Measurements from ENCODE around the gene CDRT15. TPM values are rescaled to one million over a fixed set of nuclear protein-coding genes. Genes with fewer than 3 reads are reported as not detected.

Gene CDRT15
- total and polyA plus RNA-seq, 2 experiments from 2014 or later = 0.40 TPM; not detected in 1

DNA sequence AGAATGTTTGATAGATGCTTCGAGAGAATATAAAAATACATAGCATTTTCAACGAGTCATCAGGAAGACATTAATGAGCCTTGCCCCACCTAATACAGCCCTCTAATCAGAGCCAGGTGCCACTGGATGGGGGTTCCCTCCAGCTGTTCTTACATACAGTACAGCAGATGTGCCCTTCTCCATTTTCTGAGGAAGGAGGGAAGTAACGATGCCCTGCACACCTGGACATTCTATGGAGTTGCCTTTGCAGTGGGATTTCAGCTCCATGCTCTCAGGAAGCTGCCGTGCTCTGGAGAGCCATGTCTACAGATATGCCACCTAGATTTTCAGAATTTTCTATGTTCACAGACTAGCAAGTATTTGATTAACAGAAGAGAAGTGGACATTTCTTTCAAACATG is 36.3 kb downstream of the CDRT15 start:
- peaks cover 3% of the 10 kb centered on the region; the same call in 1 of the 3 replicates for H3K36me3 Mint-ChIP-seq (ENCODE audit: low read depth)
- Histone ChIP-seq H3K4me2 (no peak overlapping the region), H2AFZ (no peak overlapping the region), H3K4me3 (no peak overlapping the region), H3F3A (replicated peaks; ENCODE audit: low read depth) (no peaks in the 10 kb centered on the region), H3K4me1 (ENCODE audit: insufficient read depth) (0 out of 2 replicates have a peak, but pooled peaks cover 10% of the 10 kb centered on the region), H3K9me2 (ENCODE audit: insufficient read depth) (no peaks in the 10 kb centered on the region), H3K79me2 (replicated peaks; ENCODE audit: insufficient read depth) (no peaks in the 10 kb centered on the region), H3K27ac (ENCODE audit: low read depth) (no peak overlapping the region), H3K36me3 (ENCODE audit: insufficient read depth) (no peaks in the 10 kb centered on the region), H3K27me3 (ENCODE audit: insufficient read depth) (no peaks in the 10 kb centered on the region), H4K20me1 (replicated peaks; ENCODE audit: insufficient read depth) (no peaks in the 10 kb centered on the region)
- H3K27me3 Mint-ChIP-seq (ENCODE audit: insufficient read depth, low read depth, poor library complexity) = no peaks in the 10 kb centered on the region
- ATAC-seq (no peak), DNase-seq (ENCODE audit: low spot score) (no peak)
- H3K4me1 Mint-ChIP-seq = peaks cover 21% of the 10 kb centered on the region
- H3K27ac Mint-ChIP-seq = no peak overlapping the region
- no peak overlapping the region for H3K4me3 Mint-ChIP-seq
- no peaks in the 10 kb centered on the region for H3K9me3 Mint-ChIP-seq
- no peak for TF ChIP-seq EZH2phosphoT487 (IDR thresholded peaks at IDR 0.05; ENCODE audit: unreplicated experiment)
- no peak for TF ChIP-seq JUNB (IDR thresholded peaks at IDR 0.05; ENCODE audit: unreplicated experiment)
- TF ChIP-seq, protein P1, sequence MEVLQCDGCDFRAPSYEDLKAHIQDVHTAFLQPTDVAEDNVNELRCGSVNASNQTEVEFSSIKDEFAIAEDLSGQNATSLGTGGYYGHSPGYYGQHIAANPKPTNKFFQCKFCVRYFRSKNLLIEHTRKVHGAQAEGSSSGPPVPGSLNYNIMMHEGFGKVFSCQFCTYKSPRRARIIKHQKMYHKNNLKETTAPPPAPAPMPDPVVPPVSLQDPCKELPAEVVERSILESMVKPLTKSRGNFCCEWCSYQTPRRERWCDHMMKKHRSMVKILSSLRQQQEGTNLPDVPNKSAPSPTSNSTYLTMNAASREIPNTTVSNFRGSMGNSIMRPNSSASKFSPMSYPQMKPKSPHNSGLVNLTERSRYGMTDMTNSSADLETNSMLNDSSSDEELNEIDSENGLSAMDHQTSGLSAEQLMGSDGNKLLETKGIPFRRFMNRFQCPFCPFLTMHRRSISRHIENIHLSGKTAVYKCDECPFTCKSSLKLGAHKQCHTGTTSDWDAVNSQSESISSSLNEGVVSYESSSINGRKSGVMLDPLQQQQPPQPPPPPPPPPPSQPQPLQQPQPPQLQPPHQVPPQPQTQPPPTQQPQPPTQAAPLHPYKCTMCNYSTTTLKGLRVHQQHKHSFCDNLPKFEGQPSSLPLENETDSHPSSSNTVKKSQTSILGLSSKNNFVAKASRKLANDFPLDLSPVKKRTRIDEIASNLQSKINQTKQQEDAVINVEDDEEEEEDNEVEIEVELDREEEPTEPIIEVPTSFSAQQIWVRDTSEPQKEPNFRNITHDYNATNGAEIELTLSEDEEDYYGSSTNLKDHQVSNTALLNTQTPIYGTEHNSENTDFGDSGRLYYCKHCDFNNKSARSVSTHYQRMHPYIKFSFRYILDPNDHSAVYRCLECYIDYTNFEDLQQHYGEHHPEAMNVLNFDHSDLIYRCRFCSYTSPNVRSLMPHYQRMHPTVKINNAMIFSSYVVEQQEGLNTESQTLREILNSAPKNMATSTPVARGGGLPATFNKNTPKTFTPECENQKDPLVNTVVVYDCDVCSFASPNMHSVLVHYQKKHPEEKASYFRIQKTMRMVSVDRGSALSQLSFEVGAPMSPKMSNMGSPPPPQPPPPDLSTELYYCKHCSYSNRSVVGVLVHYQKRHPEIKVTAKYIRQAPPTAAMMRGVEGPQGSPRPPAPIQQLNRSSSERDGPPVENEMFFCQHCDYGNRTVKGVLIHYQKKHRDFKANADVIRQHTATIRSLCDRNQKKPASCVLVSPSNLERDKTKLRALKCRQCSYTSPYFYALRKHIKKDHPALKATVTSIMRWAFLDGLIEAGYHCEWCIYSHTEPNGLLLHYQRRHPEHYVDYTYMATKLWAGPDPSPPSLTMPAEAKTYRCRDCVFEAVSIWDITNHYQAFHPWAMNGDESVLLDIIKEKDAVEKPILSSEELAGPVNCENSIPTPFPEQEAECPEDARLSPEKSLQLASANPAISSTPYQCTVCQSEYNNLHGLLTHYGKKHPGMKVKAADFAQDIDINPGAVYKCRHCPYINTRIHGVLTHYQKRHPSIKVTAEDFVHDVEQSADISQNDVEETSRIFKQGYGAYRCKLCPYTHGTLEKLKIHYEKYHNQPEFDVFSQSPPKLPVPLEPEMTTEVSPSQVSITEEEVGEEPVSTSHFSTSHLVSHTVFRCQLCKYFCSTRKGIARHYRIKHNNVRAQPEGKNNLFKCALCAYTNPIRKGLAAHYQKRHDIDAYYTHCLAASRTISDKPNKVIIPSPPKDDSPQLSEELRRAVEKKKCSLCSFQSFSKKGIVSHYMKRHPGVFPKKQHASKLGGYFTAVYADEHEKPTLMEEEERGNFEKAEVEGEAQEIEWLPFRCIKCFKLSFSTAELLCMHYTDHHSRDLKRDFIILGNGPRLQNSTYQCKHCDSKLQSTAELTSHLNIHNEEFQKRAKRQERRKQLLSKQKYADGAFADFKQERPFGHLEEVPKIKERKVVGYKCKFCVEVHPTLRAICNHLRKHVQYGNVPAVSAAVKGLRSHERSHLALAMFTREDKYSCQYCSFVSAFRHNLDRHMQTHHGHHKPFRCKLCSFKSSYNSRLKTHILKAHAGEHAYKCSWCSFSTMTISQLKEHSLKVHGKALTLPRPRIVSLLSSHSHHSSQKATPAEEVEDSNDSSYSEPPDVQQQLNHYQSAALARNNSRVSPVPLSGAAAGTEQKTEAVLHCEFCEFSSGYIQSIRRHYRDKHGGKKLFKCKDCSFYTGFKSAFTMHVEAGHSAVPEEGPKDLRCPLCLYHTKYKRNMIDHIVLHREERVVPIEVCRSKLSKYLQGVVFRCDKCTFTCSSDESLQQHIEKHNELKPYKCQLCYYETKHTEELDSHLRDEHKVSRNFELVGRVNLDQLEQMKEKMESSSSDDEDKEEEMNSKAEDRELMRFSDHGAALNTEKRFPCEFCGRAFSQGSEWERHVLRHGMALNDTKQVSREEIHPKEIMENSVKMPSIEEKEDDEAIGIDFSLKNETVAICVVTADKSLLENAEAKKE (CRISPR knock-in tag; IDR thresholded peaks at IDR 0.05) = no peak
- no peak for TF ChIP-seq STAT1 (IDR thresholded peaks at IDR 0.05; ENCODE audit: unreplicated experiment)
- TF ChIP-seq, protein P2, sequence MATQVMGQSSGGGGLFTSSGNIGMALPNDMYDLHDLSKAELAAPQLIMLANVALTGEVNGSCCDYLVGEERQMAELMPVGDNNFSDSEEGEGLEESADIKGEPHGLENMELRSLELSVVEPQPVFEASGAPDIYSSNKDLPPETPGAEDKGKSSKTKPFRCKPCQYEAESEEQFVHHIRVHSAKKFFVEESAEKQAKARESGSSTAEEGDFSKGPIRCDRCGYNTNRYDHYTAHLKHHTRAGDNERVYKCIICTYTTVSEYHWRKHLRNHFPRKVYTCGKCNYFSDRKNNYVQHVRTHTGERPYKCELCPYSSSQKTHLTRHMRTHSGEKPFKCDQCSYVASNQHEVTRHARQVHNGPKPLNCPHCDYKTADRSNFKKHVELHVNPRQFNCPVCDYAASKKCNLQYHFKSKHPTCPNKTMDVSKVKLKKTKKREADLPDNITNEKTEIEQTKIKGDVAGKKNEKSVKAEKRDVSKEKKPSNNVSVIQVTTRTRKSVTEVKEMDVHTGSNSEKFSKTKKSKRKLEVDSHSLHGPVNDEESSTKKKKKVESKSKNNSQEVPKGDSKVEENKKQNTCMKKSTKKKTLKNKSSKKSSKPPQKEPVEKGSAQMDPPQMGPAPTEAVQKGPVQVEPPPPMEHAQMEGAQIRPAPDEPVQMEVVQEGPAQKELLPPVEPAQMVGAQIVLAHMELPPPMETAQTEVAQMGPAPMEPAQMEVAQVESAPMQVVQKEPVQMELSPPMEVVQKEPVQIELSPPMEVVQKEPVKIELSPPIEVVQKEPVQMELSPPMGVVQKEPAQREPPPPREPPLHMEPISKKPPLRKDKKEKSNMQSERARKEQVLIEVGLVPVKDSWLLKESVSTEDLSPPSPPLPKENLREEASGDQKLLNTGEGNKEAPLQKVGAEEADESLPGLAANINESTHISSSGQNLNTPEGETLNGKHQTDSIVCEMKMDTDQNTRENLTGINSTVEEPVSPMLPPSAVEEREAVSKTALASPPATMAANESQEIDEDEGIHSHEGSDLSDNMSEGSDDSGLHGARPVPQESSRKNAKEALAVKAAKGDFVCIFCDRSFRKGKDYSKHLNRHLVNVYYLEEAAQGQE (IDR thresholded peaks at IDR 0.05; ENCODE audit: unreplicated experiment) = no peak
- no peak for TF ChIP-seq ZNF331 (CRISPR knock-in tag; IDR thresholded peaks at IDR 0.05; ENCODE audit: low read depth)
- TF ChIP-seq CREB1 (CRISPR knock-in tag; IDR thresholded peaks at IDR 0.05; ENCODE audit: low read depth) = no peak

Measured in GM23338 (cell line).